Astrocyte of the spinal cord (primary cell): ENCODE data around the gene ST8SIA4.
A peak's percentile ranks its signal among the peaks of the same experiment; 100 is the strongest.

Experiments
- DNase-seq: peaks from one replicate; pipeline ENCODE4 v3.0.0; 2011; ENCODE audit warnings: low read depth, low spot score
- H3K4me3 ChIP-seq: 2 replicates; pipeline ENCODE4 v1.5.1; 2011; ENCODE audit warnings: low read depth, mild to moderate bottlenecking, low read length, moderate library complexity
- CTCF ChIP-seq: IDR thresholded peaks from 2 replicates; pipeline ENCODE4 v1.5.1; 2012; ENCODE audit warnings: low read depth, mild to moderate bottlenecking, low read length, inconsistent platforms
- in situ Hi-C: cut with HindIII; loops from 2 replicates; pipeline ENCODE4 v1.10.0; 2017; ENCODE audit warnings: low sequenced_read_pairs

The ST8SIA4 gene

GRCh38 chr5:100840370-100840769 lies 62.7 kb downstream of the ST8SIA4 start:
- H3K4me3 ChIP-seq, result no peak overlapping the region
- in situ Hi-C loops, result no loop called here
- DNase-seq, result peak; percentile 55
- TF ChIP-seq CTCF, result no peak

GRCh38 chr5:100838048-100838473 lies 65.0 kb downstream of the ST8SIA4 start:
- H3K4me3 ChIP-seq, result no peak overlapping the region

GRCh38 chr5:100834519-100834918 lies 68.6 kb downstream of the ST8SIA4 start:
- no peak for TF ChIP-seq CTCF
- in situ Hi-C loops, result no loop called here

More at GRCh38 chr5:100838048-100838473, 65.0 kb downstream of the ST8SIA4 start:
- in situ Hi-C loops, result no loop called here
- no peak for DNase-seq
- TF ChIP-seq CTCF, result no peak

GRCh38 chr5:100832252-100833230 lies 70.5 kb downstream of the ST8SIA4 start:
- H3K4me3 ChIP-seq, result no peak overlapping the region
- in situ Hi-C loops, result no loop called here
- no peak for DNase-seq
- no peak for TF ChIP-seq CTCF

More at GRCh38 chr5:100834519-100834918, 68.6 kb downstream of the ST8SIA4 start:
- no peak overlapping the region for H3K4me3 ChIP-seq
- no peak for DNase-seq

GRCh38 chr5:100828898-100829356 lies 74.2 kb downstream of the ST8SIA4 start:
- DNase-seq, result no peak
- no peak overlapping the region for H3K4me3 ChIP-seq
- no peak for TF ChIP-seq CTCF
- in situ Hi-C loops, result no loop called here

- H3K4me3 ChIP-seq, result no peak overlapping the region
- in situ Hi-C loops, result no loop called here
- TF ChIP-seq CTCF, result no peak
- DNase-seq, result peak; percentile 18
Measured at GRCh38 chr5:100828071-100828897, 74.8 kb downstream of the ST8SIA4 start.
